ENCODE data around the gene LRRTM4. TPM values are rescaled to one million over a fixed set of nuclear protein-coding genes. Genes with fewer than 3 reads are reported as not detected.

LRRTM4 gene
- total RNA-seq, 4 donors from 2014 or later = 0.51 TPM; not detected in 3

DNA sequence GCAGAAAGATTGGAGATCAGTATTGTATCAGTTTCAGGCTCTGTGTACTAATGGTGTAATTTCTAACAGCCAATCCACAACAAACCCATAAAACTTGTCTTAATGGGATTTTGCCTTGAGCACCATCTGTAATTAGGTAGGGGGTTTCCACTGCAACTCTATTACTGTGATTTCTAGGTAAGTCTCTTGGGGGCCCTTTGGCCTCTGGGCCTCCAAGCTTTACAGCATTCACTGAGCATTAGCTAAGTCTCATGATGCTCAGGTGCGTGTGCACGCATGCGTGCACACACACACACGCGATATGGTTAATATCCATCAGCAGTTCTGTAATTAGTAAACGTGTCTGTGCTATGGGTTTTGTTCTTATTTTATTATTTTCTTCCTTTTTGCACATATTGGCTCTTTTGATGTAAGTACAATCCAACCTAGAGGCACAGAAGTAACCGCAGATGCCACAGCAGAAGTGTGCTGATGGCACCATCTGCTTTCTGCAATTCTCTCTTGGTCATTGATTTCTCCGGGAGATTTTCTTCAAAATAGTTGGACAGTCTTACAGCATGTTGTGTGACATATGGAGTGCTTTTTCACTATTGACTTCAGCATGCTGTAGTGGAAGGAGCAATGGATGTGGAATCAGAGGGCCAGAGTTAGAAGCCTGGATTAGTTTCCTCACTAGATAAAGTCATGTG lies 592.0 kb downstream of the LRRTM4 start:
- H3K4me3 ChIP-seq (ENCODE audit: low read depth, poor library complexity, severe bottlenecking) = no peak overlapping the region
- intact Hi-C loops (cut with DNase I; ENCODE audit: low total_unique reads) = no loop called here
- DNase-seq (ENCODE audit: low spot score in 2 of 2) = no peak
- TF ChIP-seq, protein P1, sequence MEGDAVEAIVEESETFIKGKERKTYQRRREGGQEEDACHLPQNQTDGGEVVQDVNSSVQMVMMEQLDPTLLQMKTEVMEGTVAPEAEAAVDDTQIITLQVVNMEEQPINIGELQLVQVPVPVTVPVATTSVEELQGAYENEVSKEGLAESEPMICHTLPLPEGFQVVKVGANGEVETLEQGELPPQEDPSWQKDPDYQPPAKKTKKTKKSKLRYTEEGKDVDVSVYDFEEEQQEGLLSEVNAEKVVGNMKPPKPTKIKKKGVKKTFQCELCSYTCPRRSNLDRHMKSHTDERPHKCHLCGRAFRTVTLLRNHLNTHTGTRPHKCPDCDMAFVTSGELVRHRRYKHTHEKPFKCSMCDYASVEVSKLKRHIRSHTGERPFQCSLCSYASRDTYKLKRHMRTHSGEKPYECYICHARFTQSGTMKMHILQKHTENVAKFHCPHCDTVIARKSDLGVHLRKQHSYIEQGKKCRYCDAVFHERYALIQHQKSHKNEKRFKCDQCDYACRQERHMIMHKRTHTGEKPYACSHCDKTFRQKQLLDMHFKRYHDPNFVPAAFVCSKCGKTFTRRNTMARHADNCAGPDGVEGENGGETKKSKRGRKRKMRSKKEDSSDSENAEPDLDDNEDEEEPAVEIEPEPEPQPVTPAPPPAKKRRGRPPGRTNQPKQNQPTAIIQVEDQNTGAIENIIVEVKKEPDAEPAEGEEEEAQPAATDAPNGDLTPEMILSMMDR (IDR thresholded peaks at IDR 0.05) = no peak
- no peak for TF ChIP-seq POLR2A (IDR thresholded peaks at IDR 0.05)
- WGBS, 2 donors = 73 to 78% methylated on average over 8 of the region's 8 CpGs

DNA sequence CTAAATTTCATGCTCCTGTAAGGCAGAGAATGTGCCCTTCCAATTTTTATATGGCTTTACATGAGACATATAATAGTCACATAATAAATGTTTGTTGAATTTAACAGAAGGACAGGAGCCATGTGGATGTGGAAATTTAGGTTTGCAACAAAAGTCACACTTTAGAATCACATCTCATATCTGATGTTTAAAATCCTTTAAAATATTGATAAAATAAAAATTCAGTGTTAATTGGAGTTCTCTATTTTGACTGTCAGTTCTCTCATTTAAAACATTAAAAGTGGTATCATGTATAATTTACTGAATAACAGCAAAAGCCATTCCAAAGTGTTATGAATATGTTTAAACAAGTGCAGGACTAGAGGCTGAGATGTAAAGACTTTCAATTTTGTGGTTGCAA lies 594.1 kb downstream of the LRRTM4 start:
- no peak for TF ChIP-seq POLR2A (IDR thresholded peaks at IDR 0.05)
- TF ChIP-seq, protein P1 (IDR thresholded peaks at IDR 0.05) = no peak

DNA sequence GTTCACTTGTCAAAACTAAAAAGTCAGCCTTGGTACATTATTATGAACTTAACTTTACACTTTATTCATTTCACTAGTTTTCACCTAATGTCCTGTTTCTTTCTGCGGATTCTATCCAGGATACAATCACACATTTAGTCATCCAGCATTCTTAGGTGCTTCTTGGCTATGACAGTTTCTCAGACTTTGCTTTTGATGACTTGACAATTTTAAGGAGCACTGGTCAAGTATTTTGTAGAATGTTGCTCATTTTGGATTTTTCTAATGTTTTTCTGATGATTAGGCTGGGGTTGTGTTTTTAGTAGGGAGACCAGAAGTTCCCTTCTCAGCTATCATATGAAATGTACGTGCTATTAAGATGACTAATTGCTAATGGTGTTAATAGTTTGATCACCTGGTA lies 601.2 kb downstream of the LRRTM4 start:
- intact Hi-C loops (cut with DNase I; ENCODE audit: low total_unique reads) = no loop called here
- no peak overlapping the region for H3K4me3 ChIP-seq (ENCODE audit: low read depth, poor library complexity, severe bottlenecking)
- TF ChIP-seq, protein P1 (IDR thresholded peaks at IDR 0.05) = no peak
- TF ChIP-seq POLR2A (IDR thresholded peaks at IDR 0.05) = no peak
- 84 to 87% methylated on average over 2 of the region's 2 CpGs for WGBS, 2 donors
- DNase-seq (ENCODE audit: low spot score in 2 of 2) = no peak

More for the DNA sequence above, 594.1 kb downstream of the LRRTM4 start:
- no peak for DNase-seq (ENCODE audit: low spot score in 2 of 2)
- intact Hi-C loops (cut with DNase I; ENCODE audit: low total_unique reads) = no loop called here
- no peak overlapping the region for H3K4me3 ChIP-seq (ENCODE audit: low read depth, poor library complexity, severe bottlenecking)

DNA sequence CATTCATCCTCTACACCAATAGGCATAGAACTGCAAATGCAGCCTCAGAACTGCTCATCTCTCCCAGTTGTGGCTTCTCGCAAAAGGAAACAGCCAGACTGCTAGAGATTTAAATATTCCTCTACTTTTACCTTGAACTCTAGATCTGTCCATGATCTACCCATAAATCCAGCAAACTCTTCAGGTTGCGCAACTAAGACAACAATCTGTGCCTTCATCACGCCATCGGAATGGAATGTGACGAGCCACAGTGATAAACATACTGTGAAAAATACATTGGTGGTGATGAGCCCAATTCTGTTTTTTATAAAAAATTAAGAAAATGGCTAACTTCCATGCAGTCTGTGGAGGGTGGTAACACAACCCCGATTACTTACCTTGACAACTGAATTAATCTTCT lies 626.7 kb downstream of the LRRTM4 start:
- WGBS, 2 donors = 56 to 69% methylated on average over 6 of the region's 6 CpGs
- no peak overlapping the region for H3K4me3 ChIP-seq (ENCODE audit: low read depth, poor library complexity, severe bottlenecking)
- intact Hi-C loops (cut with DNase I; ENCODE audit: low total_unique reads) = no loop called here
- TF ChIP-seq, protein P1 (IDR thresholded peaks at IDR 0.05) = no peak
- TF ChIP-seq POLR2A (IDR thresholded peaks at IDR 0.05) = no peak
- no peak for DNase-seq (ENCODE audit: low spot score in 2 of 2)

DNA sequence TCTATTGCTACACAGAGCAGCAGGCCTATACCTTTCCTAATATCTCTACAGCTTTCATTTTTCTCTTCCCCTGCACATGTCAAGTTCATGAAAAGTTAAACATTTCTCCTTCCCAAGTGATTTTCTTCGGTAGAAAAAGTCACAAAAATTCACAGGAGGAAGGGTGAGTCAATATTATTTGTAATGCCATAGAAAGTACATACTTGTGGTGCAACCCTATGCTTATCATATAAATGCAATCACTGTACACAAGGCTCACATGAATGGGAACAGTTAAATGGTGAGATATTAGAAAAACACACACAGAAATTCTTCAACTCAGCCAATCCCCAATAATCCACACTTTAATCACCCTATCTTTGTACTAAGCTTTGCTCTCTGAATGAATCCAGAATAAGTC lies 651.6 kb downstream of the LRRTM4 start:
- intact Hi-C loops (cut with DNase I; ENCODE audit: low total_unique reads) = no loop called here
- TF ChIP-seq, protein P1 (IDR thresholded peaks at IDR 0.05) = no peak
- WGBS, 2 donors = 71 to 76% methylated on average over 1 of the region's 1 CpG

DNA sequence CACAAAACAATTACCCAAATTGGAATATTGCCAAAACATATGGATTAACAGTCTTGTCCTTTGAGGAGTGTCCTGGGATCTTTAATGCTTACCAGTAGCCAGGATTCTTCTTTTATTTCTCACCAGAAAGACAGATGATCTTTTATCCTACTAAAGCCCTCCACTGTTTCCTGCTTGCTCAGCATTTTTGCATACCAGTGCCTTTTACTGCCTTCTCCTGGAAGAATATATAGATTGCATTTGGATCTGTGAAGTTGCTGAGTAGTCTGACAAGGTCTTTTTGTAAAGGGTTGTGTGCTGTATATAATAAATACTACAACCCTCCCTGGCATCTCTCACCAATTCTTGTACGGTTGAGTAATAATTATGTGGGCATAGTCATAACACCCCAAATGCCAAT lies 652.2 kb downstream of the LRRTM4 start:
- H3K4me3 ChIP-seq (ENCODE audit: low read depth, poor library complexity, severe bottlenecking) = no peak overlapping the region
- DNase-seq (ENCODE audit: low spot score in 2 of 2) = no peak
- TF ChIP-seq, protein P1 (IDR thresholded peaks at IDR 0.05) = no peak
- WGBS, 2 donors = 54 to 66% methylated on average over 1 of the region's 1 CpG
- intact Hi-C loops (cut with DNase I; ENCODE audit: low total_unique reads) = no loop called here

More for the DNA sequence above, 651.6 kb downstream of the LRRTM4 start:
- no peak for DNase-seq (ENCODE audit: low spot score in 2 of 2)
- no peak overlapping the region for H3K4me3 ChIP-seq (ENCODE audit: low read depth, poor library complexity, severe bottlenecking)

All from lower leg skin (tissue), 4 donors.